GM19043 (cell line): ENCODE results near the gene TNK2.
"Not testable (repeated sequence)": the region's sequence is repeated elsewhere in the genome, so short reads cannot be mapped to it uniquely, and the experiment has no call there.

Source experiments
- ATAC-seq: cut with Tn5 transposase; IDR thresholded peaks from one replicate; pipeline ENCODE4 v1.9.1; 2021; ENCODE audit warnings: low read depth; ENCODE audit not compliant: unreplicated experiment

TNK2 gene

GRCh38 chr3:195824425-195825190, 83.7 kb downstream of the TNK2 start:
- not testable (repeated sequence) for ATAC-seq

GRCh38 chr3:195823999-195824398, 84.4 kb downstream of the TNK2 start:
- ATAC-seq, result no peak

DNA sequence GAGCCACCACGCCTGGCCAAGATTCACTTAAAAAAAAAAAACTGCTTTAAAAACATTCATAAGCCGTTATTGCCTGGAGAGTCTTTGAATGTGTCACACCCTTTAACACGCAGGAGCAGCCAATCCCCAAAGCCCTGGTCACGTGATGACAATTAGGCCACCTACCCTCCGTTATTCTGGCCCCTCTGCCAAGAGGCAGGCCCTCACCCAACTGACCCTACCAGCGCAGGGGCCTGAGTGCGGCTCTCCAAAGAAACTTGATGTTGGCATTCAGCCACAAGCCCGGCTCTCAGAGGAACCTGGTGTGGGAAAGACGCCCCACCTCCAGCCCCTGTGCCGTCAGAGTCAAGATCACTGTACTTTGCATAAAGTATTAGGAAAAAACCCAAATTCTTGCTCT, 85.1 kb downstream of the TNK2 start:
- no peak for ATAC-seq

GRCh38 chr3:195822131-195822696, 86.1 kb downstream of the TNK2 start:
- no peak for ATAC-seq

GRCh38 chr3:195821403-195822130, 86.8 kb downstream of the TNK2 start:
- ATAC-seq, result no peak

- ATAC-seq, result no peak
Observed at GRCh38 chr3:195820901-195821300, 87.5 kb downstream of the TNK2 start.

DNA sequence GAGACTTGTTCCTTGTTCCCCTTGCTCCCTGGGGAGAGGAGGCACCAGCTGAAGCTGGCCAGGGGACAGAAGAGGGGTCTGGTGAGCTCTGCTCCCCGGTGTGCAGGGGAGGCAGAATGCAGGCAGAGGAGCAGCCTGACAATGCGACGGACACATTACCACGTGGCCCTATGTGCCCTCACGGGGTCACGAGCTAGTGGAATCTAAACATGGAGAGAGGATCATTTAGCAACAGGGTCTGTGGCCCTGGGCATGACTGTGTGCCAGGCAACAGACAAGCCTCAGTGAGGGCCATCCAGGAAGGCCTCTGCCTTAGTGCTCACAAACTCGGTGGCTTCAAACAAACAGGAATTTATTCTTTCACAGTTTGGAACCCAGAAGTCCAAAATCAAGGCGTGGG, 88.2 kb downstream of the TNK2 start:
- ATAC-seq, result no peak

DNA sequence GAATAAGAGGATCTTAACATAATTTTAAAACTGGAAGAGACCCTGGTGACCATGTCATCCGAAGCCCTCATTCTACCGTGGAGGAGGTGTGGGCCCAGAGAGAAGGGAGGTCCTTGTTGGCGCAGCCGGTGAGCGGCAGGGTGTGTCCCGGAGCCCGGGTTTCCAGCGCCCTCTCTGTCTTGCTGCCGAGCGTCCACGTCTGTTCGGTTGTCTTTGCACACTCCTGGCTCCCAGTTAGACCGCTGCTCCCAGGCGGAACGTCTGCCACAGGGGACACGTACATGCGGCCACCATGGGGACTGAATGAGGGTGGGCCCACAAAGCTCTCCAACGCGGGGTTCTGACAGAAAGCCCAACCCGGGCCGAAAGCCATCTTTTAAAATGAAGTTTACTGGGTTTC, 90.0 kb downstream of the TNK2 start:
- no peak for ATAC-seq

DNA sequence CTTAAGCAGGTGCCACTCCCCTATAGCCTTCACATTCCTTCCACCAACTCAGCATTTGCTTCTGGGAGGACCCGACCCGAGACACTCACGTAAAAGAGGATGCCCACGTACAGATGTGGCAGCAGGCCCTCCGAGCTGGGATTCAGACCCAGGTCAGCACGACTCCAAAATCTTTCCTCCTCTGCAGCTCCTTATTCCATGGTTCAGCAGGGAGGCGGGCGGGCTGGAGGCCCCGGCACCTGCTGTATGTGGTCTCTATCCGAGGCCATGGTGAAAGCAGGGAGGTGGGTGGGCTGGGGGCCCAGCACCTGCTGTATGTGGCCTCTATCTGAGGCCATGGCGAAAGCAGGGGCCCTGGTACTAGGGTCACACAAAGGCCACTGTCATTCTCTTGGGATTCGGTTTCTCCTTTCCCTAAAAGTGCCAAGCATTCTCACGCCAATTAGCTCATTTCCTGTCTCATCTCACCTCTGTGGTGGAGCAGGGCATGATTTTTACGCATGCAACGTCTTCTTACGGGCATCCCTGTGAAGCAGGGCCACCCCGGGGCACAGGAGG, 90.7 kb downstream of the TNK2 start:
- no peak for ATAC-seq

DNA sequence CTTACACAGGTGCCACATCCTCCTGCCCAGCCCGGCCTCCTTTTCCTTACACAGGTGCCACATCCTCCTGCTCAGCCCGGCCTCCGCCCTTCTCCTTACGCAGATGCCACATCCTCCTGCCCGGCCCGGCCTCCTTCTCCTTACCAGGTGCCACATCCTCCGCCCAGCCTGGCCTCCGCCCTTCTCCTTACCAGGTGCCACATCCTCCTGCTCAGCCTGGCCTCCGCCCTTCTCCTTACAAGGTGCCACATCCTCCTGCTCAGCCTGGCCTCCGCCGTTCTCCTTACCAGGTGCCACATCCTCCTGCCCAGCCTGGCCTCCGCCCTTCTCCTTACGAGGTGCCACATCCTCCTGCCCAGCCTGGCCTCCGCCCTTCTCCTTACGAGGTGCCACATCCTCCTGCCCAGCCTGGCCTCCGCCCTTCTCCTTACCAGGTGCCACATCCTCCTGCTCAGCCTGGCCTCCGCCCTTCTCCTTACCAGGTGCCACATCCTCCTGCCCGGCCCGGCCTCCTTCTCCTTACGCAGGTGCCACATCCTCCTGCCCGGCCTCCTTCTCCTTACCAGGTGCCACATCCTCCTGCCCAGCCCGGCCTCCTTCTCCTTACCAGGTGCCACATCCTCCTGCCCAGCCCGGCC, 92.0 kb downstream of the TNK2 start:
- not testable (repeated sequence) for ATAC-seq

DNA sequence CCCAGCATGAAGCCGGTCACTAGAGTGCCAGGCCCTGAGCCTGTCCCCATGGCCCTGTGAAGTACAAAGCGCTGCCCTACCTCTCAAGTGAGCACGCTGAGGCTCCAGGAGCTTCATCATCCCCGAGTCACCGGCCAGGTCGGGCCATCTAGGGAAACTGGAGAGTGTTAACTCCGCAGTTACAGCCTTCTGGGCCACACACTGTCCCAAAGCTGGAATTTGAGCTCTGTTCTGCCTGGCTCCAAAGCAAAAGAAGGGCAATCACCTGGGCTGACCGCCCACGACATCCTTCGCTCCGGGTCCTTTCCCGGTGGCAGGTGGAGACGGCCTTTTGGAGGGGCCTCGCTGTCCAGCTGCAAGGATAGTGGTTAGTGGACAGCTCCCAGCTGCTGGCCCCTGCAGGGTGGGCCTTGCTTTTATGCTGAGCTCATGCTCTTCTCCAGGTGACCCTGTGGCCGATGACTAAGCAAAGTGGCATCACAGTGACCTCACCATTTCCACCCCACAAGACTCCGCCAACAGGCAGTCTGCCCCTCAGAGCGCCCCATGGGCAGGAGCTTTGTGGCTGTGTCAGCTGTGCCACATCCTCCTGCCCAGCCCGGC, 93.1 kb downstream of the TNK2 start:
- no peak for ATAC-seq

DNA sequence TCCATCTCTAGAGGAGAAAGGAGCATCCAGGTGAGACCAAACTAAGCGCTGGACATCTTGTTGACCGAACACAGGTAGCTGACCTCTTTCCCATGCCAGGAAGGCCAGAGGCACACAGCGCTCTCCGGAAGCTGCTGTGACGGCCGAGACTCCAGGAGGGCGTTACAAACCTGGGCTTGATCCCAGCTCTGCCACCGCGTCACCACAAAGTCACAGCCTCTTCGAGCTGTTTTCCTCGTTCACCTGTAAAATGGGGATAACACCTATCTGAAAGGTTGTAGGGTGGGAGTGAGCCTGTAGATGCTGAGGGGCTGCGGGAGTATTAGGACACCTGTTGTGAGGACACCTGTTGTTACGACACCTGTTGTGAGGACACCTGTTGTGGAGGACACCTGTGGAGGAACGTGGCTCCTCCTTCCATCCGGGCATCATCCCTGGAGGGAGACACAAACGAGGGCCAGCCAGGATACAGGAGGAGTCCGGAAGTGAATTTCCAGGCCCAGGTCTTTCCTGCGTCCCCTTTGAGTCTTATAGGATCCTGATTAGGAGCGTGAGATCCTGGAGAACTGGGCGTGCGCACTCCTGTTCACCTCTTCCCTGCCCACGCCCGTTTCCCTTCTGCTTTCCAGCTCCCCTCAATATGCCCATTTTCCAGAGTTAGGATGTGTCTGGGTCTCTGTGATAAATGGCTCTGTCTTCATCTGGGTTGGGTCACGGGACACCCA, 94.3 kb downstream of the TNK2 start:
- no peak for ATAC-seq
